DND-41 (cell line): ENCODE data around the gene CFAP92.
"Not testable (repeated sequence)": the region's sequence is repeated elsewhere in the genome, so short reads cannot be mapped to it uniquely, and the experiment has no call there.

Source experiments
- CTCF ChIP-seq: IDR thresholded peaks from 2 replicates; pipeline ENCODE4 v1.5.1; 2012; ENCODE audit warnings: borderline replicate concordance, low read length, moderate library complexity, mild to moderate bottlenecking; ENCODE audit not compliant: poor library complexity, severe bottlenecking; ENCODE audit errors: extremely low read depth
- EZH2 ChIP-seq: IDR thresholded peaks from 3 replicates; pipeline ENCODE4 v1.6.1; 2012; ENCODE audit warnings: borderline replicate concordance, low read depth, mild to moderate bottlenecking, moderate library complexity, low read length, inconsistent platforms; ENCODE audit not compliant: severe bottlenecking

- not testable (repeated sequence) for TF ChIP-seq CTCF, EZH2
Measured at GRCh38 chr3:128880455-128880854, 113.4 kb downstream of the CFAP92 start.
